B cell (primary cell): ENCODE results near the gene MAP2K7. TPM values are rescaled to one million over a fixed set of nuclear protein-coding genes. Genes with fewer than 3 reads are reported as not detected.
A peak's percentile ranks its signal among the peaks of the same experiment; 100 is the strongest.

Experiments used
- ATAC-seq: fragments of 200-7000 bp; cut with Tn5 transposase; one replicate; pipeline ENCODE4 v1.10.0; 2021; ENCODE audit warnings: low read depth, mild to moderate bottlenecking, moderate number of reproducible peaks, moderate library complexity
- CTCF ChIA-PET: fragments of 350-600 bp; sonication (Branson Sonifier 250); formaldehyde crosslinking; loops from one replicate; lab custom pipeline; 2021; ENCODE audit warnings: antibody characterized with exemption, inconsistent platforms; lab: Charles Lee
- POLR2A ChIA-PET: fragments of 350-600 bp; sonication (Branson Sonifier 250); formaldehyde crosslinking; loops from one replicate; lab custom pipeline; 2021; ENCODE audit warnings: antibody characterized with exemption; lab: Charles Lee
- DNase-seq: peaks from one replicate; pipeline ENCODE4 v3.0.0; 2013
- H2AFZ ChIP-seq: 2 replicates; pipeline ENCODE4 v1.6.1; 2012; ENCODE audit warnings: mild to moderate bottlenecking, low read depth, low read length; ENCODE audit not compliant: insufficient read depth, poor library complexity, severe bottlenecking
- H3K27ac ChIP-seq, 2 donors: 1 replicate in 1 of 2; 2 replicates in 1 of 2; pipeline ENCODE4 v1.5.1; 2012 to 2013; ENCODE audit warnings: low read length in 2 of 2, mild to moderate bottlenecking in 2 of 2, moderate library complexity in 1 of 2
- H3K27me3 ChIP-seq, 4 experiments: fragments of 200-600 bp in 1 of 4; sonication (generic) in 1 of 4; replicated peaks in 1 of 4; 1 replicate in 2 of 4; 2 replicates in 2 of 4; pipeline versions ENCODE4 v1.6.1 to v1.7.0; 2013 to 2016; ENCODE audit warnings: low read length in 3 of 4, mild to moderate bottlenecking in 2 of 4, mixed read lengths in 1 of 4, moderate library complexity in 1 of 4; ENCODE audit not compliant: insufficient read depth in 4 of 4, control insufficient read depth in 3 of 4; ENCODE audit errors: control extremely low read depth in 1 of 4
- H3K36me3 ChIP-seq, 2 experiments: replicated peaks in 1 of 2; 1 replicate in 1 of 2; 2 replicates in 1 of 2; pipeline versions ENCODE4 v1.6.1 to v1.7.1; 2013; ENCODE audit warnings: low read length in 1 of 2; ENCODE audit not compliant: insufficient read depth in 2 of 2, control insufficient read depth in 1 of 2; ENCODE audit errors: control extremely low read depth in 1 of 2, extremely low read depth in 1 of 2
- H3K4me1 ChIP-seq, 2 donors: fragments of 200-600 bp in 1 of 2; sonication (generic) in 1 of 2; 1 replicate in 1 of 2; 2 replicates in 1 of 2; pipeline versions ENCODE4 v1.5.1 to v1.6.1; 2013 to 2017; ENCODE audit warnings: low read length in 2 of 2; ENCODE audit not compliant: control insufficient read depth in 2 of 2, insufficient read depth in 2 of 2
- H3K4me2 ChIP-seq: replicated peaks from 2 replicates; pipeline ENCODE3; 2012; ENCODE audit warnings: mild to moderate bottlenecking, low read depth, low read length; ENCODE audit not compliant: poor library complexity, severe bottlenecking
- H3K4me3 ChIP-seq, 5 experiments: fragments of 200-600 bp in 1 of 5; sonication (generic) in 1 of 5; 1 replicate in 3 of 5; 2 replicates in 2 of 5; pipeline versions ENCODE4 v1.5.1 to v1.7.0; 2011 to 2016; ENCODE audit warnings: low read length in 4 of 5, mild to moderate bottlenecking in 4 of 5, low read depth in 2 of 5, control low read depth in 1 of 5, moderate library complexity in 1 of 5; ENCODE audit not compliant: insufficient read depth in 1 of 5; ENCODE audit errors: control extremely low read depth in 1 of 5, extremely low read depth in 1 of 5
- H3K79me2 ChIP-seq: fragments of 200-600 bp; sonication (generic); one replicate; pipeline ENCODE4 v1.6.0; 2016; ENCODE audit warnings: low read length; ENCODE audit not compliant: control insufficient read depth, insufficient read depth
- H3K9ac ChIP-seq: fragments of 200-600 bp; sonication (generic); 2 replicates; pipeline ENCODE4 v1.6.1; 2017; ENCODE audit warnings: mild to moderate bottlenecking, low read length, moderate library complexity
- H3K9me3 ChIP-seq, 3 donors: one replicate each; pipeline versions ENCODE4 v1.6.1 to v1.7.1; 2013; ENCODE audit warnings: low read length in 2 of 3; ENCODE audit not compliant: control insufficient read depth in 2 of 3, insufficient read depth in 1 of 3; ENCODE audit errors: control extremely low read depth in 1 of 3
- H4K20me1 ChIP-seq: 2 replicates; pipeline ENCODE4 v1.6.0; 2012; ENCODE audit warnings: mild to moderate bottlenecking, low read length; ENCODE audit not compliant: insufficient read depth, control insufficient read depth, poor library complexity, severe bottlenecking
- H3K27ac Mint-ChIP-seq: one replicate; pipeline ENCODE4 v1.8.0; 2021; ENCODE audit warnings: mixed read lengths
- H3K27me3 Mint-ChIP-seq: one replicate; pipeline ENCODE4 v1.8.0; 2021; ENCODE audit warnings: mixed read lengths
- H3K4me1 Mint-ChIP-seq: one replicate; pipeline ENCODE4 v1.8.0; 2021; ENCODE audit warnings: mixed read lengths
- H3K4me3 Mint-ChIP-seq: one replicate; pipeline ENCODE4 v1.8.0; 2021; ENCODE audit warnings: mixed read lengths
- H3K9me3 Mint-ChIP-seq: one replicate; pipeline ENCODE4 v1.8.0; 2022; ENCODE audit warnings: mixed read lengths; ENCODE audit not compliant: insufficient read depth
- EZH2 ChIP-seq: IDR thresholded peaks from 2 replicates; pipeline ENCODE4 v1.6.1; 2012; ENCODE audit warnings: borderline replicate concordance, low read depth, mild to moderate bottlenecking, moderate library complexity, low read length; ENCODE audit not compliant: insufficient read depth, poor library complexity, severe bottlenecking
- WGBS: methylation state at CpG from one replicate; pipeline ENCODE4 v1.1.5; 2013; ENCODE audit warnings: missing lambda C conversion rate; ENCODE audit not compliant: insufficient coverage; 5-methylcytosine and 5-hydroxymethylcytosine counted together
- intact Hi-C: fragments of 100-400 bp; cut with micrococcal nuclease; formaldehyde crosslinking; loops from one replicate; pipeline ENCODE4 v1.10.0; 2022
- polyA plus RNA-seq: library from polyadenylated mRNA; depleted of rRNA; stranded (reverse); fragments of >200 nt; gene quantifications from 2 replicates; pipeline ENCODE4 v1.2.3, GENCODE V29; 2012
- total RNA-seq, 2 donors: library from RNA; stranded (reverse); fragments of 120-200 nt in 1 of 2; gene quantifications; 1 replicate in 1 of 2; 2 replicates in 1 of 2; pipeline versions ENCODE4 v1.2.3 to v1.2.4, GENCODE V29; 2013 to 2022
- TF ChIP-seq, protein P1 (sequence below): fragments of 200-600 bp; IDR thresholded peaks from one replicate; pipeline ENCODE4 v1.8.0; 2022; ENCODE audit warnings: antibody characterized with exemption, mild to moderate bottlenecking

Gene MAP2K7
- total and polyA plus RNA-seq, 2 donors (not counting 1 experiment from before 2014, with no cell fraction given): 56.0 to 71.9 TPM

DNA sequence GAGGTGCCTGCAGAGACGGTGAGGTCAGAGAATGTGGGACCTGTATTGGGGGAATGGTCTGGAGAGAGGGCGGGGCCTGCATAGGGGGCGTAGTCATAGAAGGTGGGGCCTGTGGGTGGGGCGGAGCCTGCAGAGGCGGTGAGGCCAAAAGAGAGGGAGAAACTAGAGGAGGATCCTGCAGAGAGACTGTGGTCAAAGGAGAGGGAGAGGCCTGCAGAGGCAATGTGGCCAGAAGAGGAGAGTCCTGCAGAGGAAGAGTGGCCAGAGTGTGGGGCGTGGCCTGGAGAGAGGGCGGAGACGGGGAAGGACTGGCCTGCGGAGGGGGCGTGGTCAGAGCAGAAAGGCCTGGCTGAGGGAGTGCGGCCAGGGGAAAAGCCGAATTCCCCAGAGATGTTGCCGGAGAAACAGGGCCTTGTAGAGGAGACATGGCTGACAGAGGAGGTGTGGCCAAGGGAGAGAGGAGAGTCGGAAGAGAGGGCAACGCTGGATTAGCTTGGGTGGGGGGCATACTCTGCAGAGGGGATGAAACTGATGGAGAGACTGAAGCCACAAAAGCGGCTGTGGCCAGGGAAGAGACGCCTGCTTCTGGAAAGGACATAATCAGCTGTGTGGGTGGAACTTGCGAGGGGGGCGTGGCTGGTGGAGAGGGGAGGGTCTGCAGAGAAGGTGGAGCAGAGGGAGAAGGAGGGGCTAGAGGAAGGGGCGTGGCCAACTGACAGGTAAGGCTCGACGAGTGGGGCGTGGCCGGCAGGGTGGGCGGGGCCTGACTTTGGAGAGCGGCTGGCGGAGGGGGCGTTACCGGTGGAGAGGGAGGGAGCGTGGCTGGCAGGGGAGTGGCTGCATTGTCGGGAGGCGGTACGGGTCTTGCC is 32.0 kb upstream of the MAP2K7 start:
- Mint-ChIP-seq H3K27me3 (peaks cover 28% of the 10 kb centered on the region), H3K9me3 (peaks cover 4% of the 10 kb centered on the region), H3K4me1 (peaks cover 31% of the 10 kb centered on the region), H3K4me3 (peak overlapping the region; percentile 68), H3K27ac (peak overlapping the region; percentile 11)
- CTCF ChIA-PET: no interaction called here
- Histone ChIP-seq H3K4me1 (peaks cover 42 to 50% of the 10 kb centered on the region in 2 donors), H4K20me1 (peaks cover 11% of the 10 kb centered on the region), H2AFZ (no peak overlapping the region), H3K27me3 (peaks cover 0 to 66% (median 19%) of the 10 kb centered on the region in 4 experiments), H3K79me2 (no peaks in the 10 kb centered on the region), H3K27ac (no peak overlapping the region), H3K9ac (no peak overlapping the region), H3K4me2 (peak overlapping the region; percentile 63), H3K36me3 (no peaks in the 10 kb centered on the region), H3K4me3 (peak overlapping the region in 1 of 5 experiments; percentile 45), H3K9me3 (peaks cover 0 to 55% (median 0%) of the 10 kb centered on the region in 3 donors)
- ATAC-seq: peak; percentile 3
- WGBS: 5% methylated on average over 33 of the region's 33 CpGs
- no peak for TF ChIP-seq EZH2
- TF ChIP-seq, protein P1, sequence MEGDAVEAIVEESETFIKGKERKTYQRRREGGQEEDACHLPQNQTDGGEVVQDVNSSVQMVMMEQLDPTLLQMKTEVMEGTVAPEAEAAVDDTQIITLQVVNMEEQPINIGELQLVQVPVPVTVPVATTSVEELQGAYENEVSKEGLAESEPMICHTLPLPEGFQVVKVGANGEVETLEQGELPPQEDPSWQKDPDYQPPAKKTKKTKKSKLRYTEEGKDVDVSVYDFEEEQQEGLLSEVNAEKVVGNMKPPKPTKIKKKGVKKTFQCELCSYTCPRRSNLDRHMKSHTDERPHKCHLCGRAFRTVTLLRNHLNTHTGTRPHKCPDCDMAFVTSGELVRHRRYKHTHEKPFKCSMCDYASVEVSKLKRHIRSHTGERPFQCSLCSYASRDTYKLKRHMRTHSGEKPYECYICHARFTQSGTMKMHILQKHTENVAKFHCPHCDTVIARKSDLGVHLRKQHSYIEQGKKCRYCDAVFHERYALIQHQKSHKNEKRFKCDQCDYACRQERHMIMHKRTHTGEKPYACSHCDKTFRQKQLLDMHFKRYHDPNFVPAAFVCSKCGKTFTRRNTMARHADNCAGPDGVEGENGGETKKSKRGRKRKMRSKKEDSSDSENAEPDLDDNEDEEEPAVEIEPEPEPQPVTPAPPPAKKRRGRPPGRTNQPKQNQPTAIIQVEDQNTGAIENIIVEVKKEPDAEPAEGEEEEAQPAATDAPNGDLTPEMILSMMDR: no peak
- intact Hi-C loops: no loop called here
- POLR2A ChIA-PET: interaction anchor here (0.5 to 0.7 kb wide), 2 partner anchors 32 to 219 kb away, joined by 4 to 5 read pairs; no protein-coding TSS in a partner anchor
- DNase-seq: peak; percentile 84
